ENCODE results near the gene ZNF862.

- TF ChIP-seq CTCF (conservative IDR thresholded peaks at IDR 0.05; ENCODE audit: low read depth, low read length): no peak
- TF ChIP-seq EZH2 (IDR thresholded peaks at IDR 0.05; ENCODE audit: borderline replicate concordance, low read depth, low read length, poor library complexity, severe bottlenecking): no peak
These were observed 26.2 kb upstream of the ZNF862 start for GRCh38 chr7:149811831-149812490.
